GM18873 (cell line): Measurements from ENCODE around the gene ADGRB2.

Experiments used
- ATAC-seq: cut with Tn5 transposase; IDR thresholded peaks from one replicate; pipeline ENCODE4 v1.9.1; 2021; ENCODE audit warnings: mild to moderate bottlenecking, moderate library complexity, moderate number of reproducible peaks; ENCODE audit not compliant: unreplicated experiment, low FRiP score

The ADGRB2 gene

DNA sequence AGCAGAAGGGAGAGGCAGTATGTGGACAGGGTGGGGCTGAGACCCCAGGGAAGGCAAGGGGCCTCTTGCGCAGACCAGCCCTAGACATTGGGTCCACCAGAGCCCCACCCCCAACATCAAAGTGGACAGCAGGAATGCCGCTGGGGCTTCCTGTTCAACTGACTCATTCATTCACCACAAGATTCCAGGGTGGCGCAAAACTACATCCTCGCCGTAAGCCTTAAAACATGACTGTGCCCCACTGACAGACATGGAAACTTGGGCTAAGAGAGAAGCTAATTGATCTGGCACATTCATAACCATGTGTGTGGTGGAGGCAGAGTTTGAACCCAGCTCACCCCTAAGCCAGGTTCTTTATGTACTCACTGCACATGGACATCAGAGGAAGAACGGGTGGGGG lies 74.3 kb downstream of the ADGRB2 start:
- no peak for ATAC-seq

DNA sequence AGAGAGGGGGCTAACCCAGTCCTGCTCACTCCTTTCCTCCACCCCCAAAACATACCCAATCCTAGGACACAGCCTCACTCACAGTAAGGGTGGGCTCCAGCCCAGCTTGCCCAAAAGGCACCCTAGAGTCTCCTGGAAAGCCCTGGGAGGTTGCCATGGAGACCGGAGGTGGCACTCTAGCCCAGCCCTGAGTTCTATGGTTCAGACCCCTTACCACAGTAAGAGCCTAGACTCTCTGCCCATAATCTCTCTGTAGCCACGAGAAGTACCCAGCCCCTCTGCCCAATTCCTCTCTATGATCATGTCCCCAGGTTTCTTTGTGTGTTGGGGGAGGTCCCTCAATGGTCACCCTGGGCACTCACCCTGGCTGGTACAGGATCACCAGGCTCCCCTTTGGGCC lies 74.8 kb downstream of the ADGRB2 start:
- no peak for ATAC-seq

DNA sequence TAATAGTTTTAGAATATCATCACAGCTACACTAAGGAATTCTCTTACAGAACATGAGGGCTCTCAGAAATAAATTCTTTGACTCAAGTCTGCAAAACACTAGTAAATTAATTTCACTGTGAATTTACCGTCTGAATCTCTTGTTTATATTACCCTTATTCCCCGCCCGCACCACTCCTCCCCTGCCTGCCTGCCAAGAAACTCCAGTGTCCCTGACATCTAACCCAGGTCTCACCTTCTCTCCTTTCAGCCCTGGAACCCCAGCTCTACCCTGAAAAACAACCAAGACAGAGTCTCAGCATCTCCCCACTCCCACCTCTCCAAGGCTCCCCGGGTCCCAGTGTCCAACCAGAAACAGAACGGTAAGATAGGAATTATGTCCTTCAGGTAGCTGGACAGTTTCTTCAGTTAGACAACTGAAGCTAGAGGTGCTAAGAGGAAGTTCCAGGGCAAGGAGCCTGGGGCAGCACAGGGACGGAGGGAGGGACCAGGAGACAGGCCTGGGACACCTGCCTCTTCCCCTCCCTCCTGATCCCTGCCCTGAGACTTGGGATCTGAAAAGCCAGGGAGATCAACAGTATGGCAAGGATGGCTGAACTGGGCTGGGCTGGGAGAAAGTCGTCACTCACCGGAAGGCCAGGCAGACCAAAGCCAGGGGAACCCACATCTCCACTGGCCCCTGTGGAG lies 75.8 kb downstream of the ADGRB2 start:
- no peak for ATAC-seq

DNA sequence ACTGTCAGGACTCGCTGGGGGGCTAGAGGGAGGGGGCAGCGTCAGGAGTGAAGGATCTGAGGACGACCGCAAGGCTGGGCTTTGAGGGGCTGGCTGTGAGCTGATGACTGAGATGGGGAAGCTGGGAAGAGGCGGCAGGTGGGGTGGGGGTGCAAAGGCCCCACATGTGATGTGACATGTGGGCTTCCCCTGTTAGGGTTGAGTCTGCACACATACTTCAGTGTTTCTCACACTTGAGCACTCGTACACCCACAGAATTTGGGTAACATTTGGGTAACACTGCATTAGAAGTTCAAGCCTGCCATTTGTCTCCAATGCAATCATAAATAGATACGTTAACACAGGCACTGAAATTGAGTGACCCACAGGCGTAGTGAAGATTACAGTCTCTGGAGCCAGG lies 76.5 kb downstream of the ADGRB2 start:
- no peak for ATAC-seq

DNA sequence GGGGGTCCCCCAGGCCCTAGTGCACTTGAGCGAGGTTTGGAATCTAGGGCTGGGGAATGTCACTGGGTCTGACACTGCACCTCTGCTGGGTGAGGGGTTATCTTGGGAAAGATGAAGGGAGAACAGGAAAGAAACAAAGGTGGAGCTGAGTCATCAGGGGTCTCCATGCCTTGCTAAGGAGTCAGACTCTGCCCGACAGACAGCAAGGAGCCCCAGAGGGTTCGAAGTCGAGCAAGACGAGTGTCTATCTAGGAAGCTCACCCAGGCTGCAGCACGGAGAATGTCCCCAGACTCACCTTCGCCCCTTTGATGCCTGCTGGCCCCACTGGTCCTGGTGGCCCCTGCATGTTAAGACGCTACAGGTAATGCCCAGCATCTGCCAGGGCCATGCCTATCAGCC lies 78.3 kb downstream of the ADGRB2 start:
- ATAC-seq: no peak

DNA sequence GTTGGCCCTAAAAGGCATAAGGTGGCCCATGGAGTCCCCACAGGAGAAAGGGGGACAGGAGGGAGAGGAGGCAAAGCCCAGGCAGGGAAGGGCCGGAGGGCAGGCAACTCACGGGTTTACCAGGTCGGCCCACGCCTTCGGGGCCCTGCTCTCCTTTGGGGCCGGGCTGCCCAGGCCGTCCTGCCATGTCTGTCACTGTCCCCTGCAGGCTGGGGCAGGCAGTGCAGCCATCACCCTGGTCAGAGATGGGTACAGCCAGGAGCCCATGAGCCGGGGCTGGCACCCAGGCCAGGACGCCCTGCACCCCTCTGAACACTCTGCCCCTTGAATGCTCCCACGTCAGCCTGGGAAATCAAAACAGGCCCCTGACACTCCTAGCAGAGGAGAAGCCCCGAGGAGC lies 80.1 kb downstream of the ADGRB2 start:
- ATAC-seq: no peak

DNA sequence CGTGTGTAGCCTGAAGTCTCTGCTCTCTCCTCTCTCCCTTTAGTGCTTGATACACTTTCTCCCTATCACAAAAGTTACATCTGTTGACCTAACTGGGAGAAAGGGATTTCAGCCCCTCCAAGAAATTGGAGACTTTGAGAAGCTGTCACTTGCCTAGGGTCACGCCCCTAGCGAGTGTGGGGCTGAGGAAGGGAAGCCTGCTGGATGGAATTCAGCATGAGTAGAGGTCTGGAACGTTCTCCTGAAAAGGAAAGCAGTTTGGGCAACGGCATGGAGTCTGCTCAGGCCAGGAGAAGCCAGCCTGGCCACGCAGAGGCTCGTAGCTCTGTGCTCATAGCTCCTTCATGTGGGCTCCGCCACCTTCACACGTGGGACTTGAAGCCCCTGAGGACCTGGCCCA lies 82.7 kb downstream of the ADGRB2 start:
- no peak for ATAC-seq

DNA sequence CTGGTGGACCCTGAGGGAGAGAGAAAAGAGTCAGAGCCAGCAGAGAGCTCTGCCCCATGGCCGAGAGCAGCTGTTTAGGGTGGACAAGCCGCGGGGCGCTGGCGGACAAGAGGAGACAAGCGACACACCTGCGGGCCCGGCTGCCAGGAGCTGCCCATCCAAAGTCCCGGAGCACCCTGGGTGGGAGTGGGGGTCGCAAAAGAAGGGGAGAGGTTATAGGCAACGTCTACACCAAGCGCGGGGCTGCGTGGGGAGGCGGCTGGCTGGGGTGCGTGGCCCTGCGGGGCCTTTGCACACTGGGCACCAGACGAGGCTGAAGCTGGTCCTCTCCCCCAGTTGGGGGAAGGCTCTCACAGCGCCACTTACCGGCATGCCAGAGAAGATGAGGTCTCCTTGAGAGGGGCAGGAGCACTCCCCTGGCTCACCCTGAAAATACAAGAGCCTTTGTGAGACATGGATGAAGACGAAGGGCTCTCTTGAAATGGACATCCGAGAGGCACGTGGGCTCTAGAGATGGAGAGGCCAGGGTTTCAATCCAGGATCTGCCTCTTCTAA lies 84.4 kb downstream of the ADGRB2 start:
- ATAC-seq: no peak

DNA sequence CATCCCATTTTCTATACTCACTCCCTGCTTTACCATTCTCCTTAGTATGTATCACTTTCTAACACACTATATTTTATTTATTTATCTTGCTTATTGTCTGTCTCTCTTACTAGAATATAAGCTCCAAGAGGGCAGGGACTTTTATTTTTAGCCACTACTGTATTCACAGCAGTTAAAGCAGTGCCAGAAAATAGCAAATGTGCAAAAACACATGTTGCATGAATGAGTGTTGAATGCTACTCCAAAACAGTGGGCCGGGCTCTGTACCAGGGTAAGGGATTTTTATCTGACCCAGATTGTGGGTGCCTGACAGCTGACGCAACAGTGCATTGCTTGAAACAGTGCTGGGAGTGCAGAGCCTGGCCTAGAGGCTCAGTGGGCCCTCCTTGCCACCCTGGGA lies 85.0 kb downstream of the ADGRB2 start:
- no peak for ATAC-seq

DNA sequence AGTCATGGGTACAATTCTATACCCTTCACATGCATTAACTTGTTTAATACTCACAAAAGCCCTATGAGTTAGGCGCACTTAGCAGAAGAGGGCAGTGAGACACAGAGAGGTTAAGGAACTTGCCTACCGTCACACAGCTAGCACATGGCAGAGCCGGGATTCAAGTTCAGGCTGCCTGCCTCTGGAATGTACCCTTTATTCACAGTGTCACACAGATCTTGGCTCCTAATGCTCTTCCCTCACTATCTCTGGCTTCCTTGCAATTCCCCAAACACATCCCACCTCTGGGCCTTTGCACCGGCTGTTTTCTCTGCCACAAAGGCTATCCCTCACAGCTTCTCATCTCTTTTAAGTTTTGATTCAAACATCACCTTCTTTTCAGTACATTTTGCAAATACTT lies 85.5 kb downstream of the ADGRB2 start:
- ATAC-seq: no peak

DNA sequence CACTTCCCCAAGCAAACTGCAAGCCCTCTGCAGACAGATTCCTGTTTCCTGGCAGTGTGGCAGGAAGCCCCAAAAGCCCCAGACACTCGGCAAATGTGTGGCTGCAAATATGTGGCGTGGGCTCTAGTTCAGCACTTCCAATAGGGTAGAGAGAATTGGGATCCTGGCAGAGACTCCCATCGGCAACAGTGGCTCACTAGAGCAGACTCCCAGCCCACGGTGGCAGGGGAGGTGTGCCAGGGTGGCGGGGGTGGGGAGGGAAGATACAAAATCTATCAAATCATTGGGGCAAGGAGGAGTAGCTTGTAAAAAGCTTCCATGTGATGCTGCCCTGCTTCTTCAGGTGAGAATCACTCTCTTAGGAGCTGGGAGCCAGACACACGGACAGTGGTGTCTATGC lies 86.2 kb downstream of the ADGRB2 start:
- no peak for ATAC-seq

DNA sequence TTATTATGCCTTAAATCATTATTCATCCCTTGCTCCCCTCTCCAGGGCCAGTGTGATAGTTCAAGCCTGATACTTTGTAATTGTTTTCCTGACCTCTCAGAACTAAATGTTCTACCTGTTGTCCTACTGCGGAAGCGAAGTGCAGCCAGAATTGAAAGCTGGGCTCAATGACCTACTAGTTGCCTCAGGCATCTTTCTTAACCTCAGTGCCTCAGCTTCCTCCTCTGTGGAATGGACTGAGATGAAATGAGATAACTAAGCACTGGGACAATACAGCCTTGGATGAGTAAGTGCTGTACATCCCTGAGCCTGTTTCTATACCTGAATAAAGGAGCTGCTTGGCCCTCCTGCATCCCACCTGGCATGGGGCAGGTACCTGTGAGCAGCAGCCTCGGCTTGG lies 86.7 kb downstream of the ADGRB2 start:
- no peak for ATAC-seq
